Stimulated activated naive CD8-positive, alpha-beta T cell treated with anti-CD3 and anti-CD28 coated beads, Interleukin-15, Interleukin-2, amounts not matched to agents 100 ng/mL and 50 ng/mL, for 24 hours (primary cell): Measurements from ENCODE around the gene NENF.

ENCODE experiments used
- H3K27ac Mint-ChIP-seq: one replicate; pipeline ENCODE4 v1.8.0; 2021; ENCODE audit warnings: mild to moderate bottlenecking, mixed read lengths
- H3K27me3 Mint-ChIP-seq: one replicate; pipeline ENCODE4 v1.8.0; 2021; ENCODE audit warnings: mixed read lengths
- H3K36me3 Mint-ChIP-seq: one replicate; pipeline ENCODE4 v1.8.0; 2021; ENCODE audit warnings: low read depth, mixed read lengths
- H3K4me1 Mint-ChIP-seq: one replicate; pipeline ENCODE4 v1.8.0; 2021; ENCODE audit warnings: low read depth, mixed read lengths
- H3K4me3 Mint-ChIP-seq: one replicate; pipeline ENCODE4 v1.8.0; 2021; ENCODE audit warnings: mild to moderate bottlenecking, mixed read lengths
- H3K9me3 Mint-ChIP-seq: one replicate; pipeline ENCODE4 v1.8.0; 2021; ENCODE audit warnings: mixed read lengths

The NENF gene

DNA sequence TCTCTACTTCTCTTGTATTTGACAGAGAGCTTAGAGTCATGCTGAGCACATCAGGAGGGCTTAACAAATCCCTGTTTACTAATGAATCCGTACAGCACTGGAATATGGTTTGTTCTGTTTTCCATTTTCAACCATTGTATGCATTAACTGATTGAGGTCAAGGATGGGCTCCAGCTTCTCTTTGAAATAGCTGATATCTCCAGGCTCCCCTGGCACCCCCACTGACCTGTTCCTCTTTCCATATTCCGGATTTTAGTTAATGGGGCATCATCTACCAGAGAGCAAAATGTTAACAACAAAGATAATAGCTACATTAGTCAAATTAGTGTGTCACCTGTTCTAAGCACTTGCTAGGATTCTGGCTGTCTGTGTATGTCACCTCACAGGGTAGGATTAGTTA lies 57.6 kb downstream of the NENF start:
- Mint-ChIP-seq H3K4me1 (peaks cover 4% of the 10 kb centered on the region), H3K9me3 (no peaks in the 10 kb centered on the region), H3K27me3 (no peaks in the 10 kb centered on the region), H3K27ac (no peak overlapping the region), H3K36me3 (no peaks in the 10 kb centered on the region), H3K4me3 (no peak overlapping the region)

DNA sequence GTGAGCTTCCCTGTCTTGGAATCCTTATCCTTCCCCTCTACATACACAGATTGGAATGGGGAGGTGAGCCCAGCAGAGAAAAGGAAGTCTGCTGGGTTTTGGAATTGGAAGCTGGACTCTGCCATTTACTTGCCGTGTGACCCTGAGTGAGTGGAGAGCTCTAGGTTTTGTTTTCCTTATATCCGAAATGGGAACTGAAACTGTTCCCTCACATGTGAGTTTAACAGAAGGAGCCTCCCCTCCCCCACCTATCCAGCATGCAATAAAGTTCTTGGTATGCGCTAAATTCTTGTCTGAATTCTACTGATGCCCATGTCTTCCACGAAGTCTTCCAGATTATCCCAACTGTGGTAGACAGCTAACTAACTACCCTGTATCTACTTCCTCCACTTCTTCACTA lies 58.7 kb downstream of the NENF start:
- no peaks in the 10 kb centered on the region for H3K9me3 Mint-ChIP-seq
- no peak overlapping the region for H3K4me3 Mint-ChIP-seq
- H3K27ac Mint-ChIP-seq = no peak overlapping the region
- peaks cover 4% of the 10 kb centered on the region for H3K4me1 Mint-ChIP-seq
- no peaks in the 10 kb centered on the region for H3K36me3 Mint-ChIP-seq
- H3K27me3 Mint-ChIP-seq = no peaks in the 10 kb centered on the region
